GM23338 (cell line): Measurements from ENCODE around the gene SLC36A2. TPM values are rescaled to one million over a fixed set of nuclear protein-coding genes. Genes with fewer than 3 reads are reported as not detected.

Experiments
- ATAC-seq: fragments of 200-7000 bp; cut with Tn5 transposase; 3 replicates; pipeline ENCODE4 v1.9.1; 2020
- DNase-seq: peaks from one replicate; pipeline ENCODE4 v3.0.0-alpha.2; 2015; ENCODE audit warnings: low spot score
- H2AFZ ChIP-seq: fragments of 200-600 bp; sonication (generic); 2 replicates; pipeline ENCODE4 v1.8.0; 2016; ENCODE audit warnings: antibody characterized with exemption, mild to moderate bottlenecking, moderate library complexity
- H3F3A ChIP-seq: fragments of 200-600 bp; sonication (generic); replicated peaks from 2 replicates; pipeline ENCODE4 v1.8.0; 2017; ENCODE audit warnings: antibody characterized with exemption, mixed run types, low read depth
- H3K27ac ChIP-seq: fragments of 200-600 bp; sonication (generic); 2 replicates; pipeline ENCODE4 v1.6.1; 2016; ENCODE audit warnings: low read depth
- H3K27me3 ChIP-seq: fragments of 200-600 bp; sonication (generic); 2 replicates; pipeline ENCODE4 v1.8.0; 2016; ENCODE audit warnings: mild to moderate bottlenecking, mixed run types, moderate library complexity; ENCODE audit not compliant: insufficient read depth
- H3K36me3 ChIP-seq: fragments of 200-600 bp; sonication (generic); 2 replicates; pipeline ENCODE4 v1.8.0; 2016; ENCODE audit warnings: mild to moderate bottlenecking; ENCODE audit not compliant: insufficient read depth
- H3K4me1 ChIP-seq: fragments of 200-600 bp; sonication (generic); 2 replicates; pipeline ENCODE4 v1.8.0; 2016; ENCODE audit warnings: mild to moderate bottlenecking, moderate library complexity; ENCODE audit not compliant: insufficient read depth
- H3K4me2 ChIP-seq: fragments of 200-600 bp; sonication (generic); 2 replicates; pipeline ENCODE4 v1.7.1; 2017; ENCODE audit warnings: mixed run types
- H3K4me3 ChIP-seq: fragments of 200-600 bp; sonication (generic); 2 replicates; pipeline ENCODE4 v1.6.1; 2016; ENCODE audit warnings: mixed run types
- H3K79me2 ChIP-seq: fragments of 200-600 bp; sonication (generic); replicated peaks from 2 replicates; pipeline ENCODE4 v1.8.0; 2017; ENCODE audit warnings: mild to moderate bottlenecking; ENCODE audit not compliant: insufficient read depth
- H3K9me2 ChIP-seq: fragments of 200-600 bp; sonication (generic); 2 replicates; pipeline ENCODE4 v1.8.0; 2017; ENCODE audit not compliant: insufficient read depth
- H4K20me1 ChIP-seq: fragments of 200-600 bp; sonication (generic); replicated peaks from 2 replicates; pipeline ENCODE4 v1.8.0; 2017; ENCODE audit warnings: mild to moderate bottlenecking; ENCODE audit not compliant: insufficient read depth
- H3K27ac Mint-ChIP-seq: 2 replicates; pipeline ENCODE4 v1.8.0; 2020; ENCODE audit warnings: inconsistent platforms, mild to moderate bottlenecking, moderate library complexity, mixed read lengths
- H3K27me3 Mint-ChIP-seq: 3 replicates; pipeline ENCODE4 v1.8.0; 2022; ENCODE audit warnings: low read depth, mild to moderate bottlenecking, moderate library complexity, mixed read lengths, inconsistent platforms; ENCODE audit not compliant: insufficient read depth, poor library complexity
- H3K36me3 Mint-ChIP-seq: 3 replicates; pipeline ENCODE4 v1.8.0; 2021; ENCODE audit warnings: low read depth, mild to moderate bottlenecking, inconsistent platforms, moderate library complexity, mixed read lengths
- H3K4me1 Mint-ChIP-seq: 3 replicates; pipeline ENCODE4 v1.8.0; 2020; ENCODE audit warnings: mild to moderate bottlenecking, inconsistent platforms, mixed read lengths
- H3K4me3 Mint-ChIP-seq: 3 replicates; pipeline ENCODE4 v1.8.0; 2021; ENCODE audit warnings: moderate library complexity, mild to moderate bottlenecking, inconsistent platforms, mixed read lengths
- H3K9me3 Mint-ChIP-seq: 3 replicates; pipeline ENCODE4 v1.8.0; 2020; ENCODE audit warnings: moderate library complexity, mild to moderate bottlenecking, inconsistent platforms, mixed read lengths
- CREB1 ChIP-seq: fragments of 250-450 bp; sonication (Bioruptor Pico); IDR thresholded peaks from 2 replicates; pipeline ENCODE4 v1.5.0; 2020; ENCODE audit warnings: low read depth, mild to moderate bottlenecking, moderate library complexity
- CTCF ChIP-seq, 2 experiments: fragments of 200-600 bp in 1 of 2; sonication (generic) in 1 of 2; conservative IDR thresholded peaks; 2 replicates each; pipeline versions ENCODE4 v1.5.1 to v1.6.1; 2016 to 2017; ENCODE audit warnings: antibody characterized with exemption in 2 of 2, low read depth in 2 of 2, mild to moderate bottlenecking in 2 of 2, moderate library complexity in 1 of 2
- ETS1 ChIP-seq: IDR thresholded peaks from 2 replicates; pipeline ENCODE4 v1.6.1; 2016; ENCODE audit warnings: antibody characterized with exemption
- EZH2 ChIP-seq: fragments of 200-600 bp; sonication (generic); IDR thresholded peaks from one replicate; pipeline ENCODE4 v1.8.0; 2017; ENCODE audit warnings: antibody characterized with exemption, mild to moderate bottlenecking, low read depth; ENCODE audit not compliant: unreplicated experiment
- EZH2phosphoT487 ChIP-seq: fragments of 200-600 bp; sonication (generic); IDR thresholded peaks from one replicate; pipeline ENCODE4 v1.8.1; 2018; ENCODE audit warnings: antibody characterized with exemption; ENCODE audit not compliant: unreplicated experiment
- JUNB ChIP-seq: IDR thresholded peaks from one replicate; pipeline ENCODE4 v1.6.1; 2016; ENCODE audit warnings: antibody characterized with exemption; ENCODE audit not compliant: unreplicated experiment
- NANOG ChIP-seq: IDR thresholded peaks from 2 replicates; pipeline ENCODE4 v1.6.1; 2016; ENCODE audit warnings: antibody characterized with exemption, borderline replicate concordance
- POLR2AphosphoS5 ChIP-seq: IDR thresholded peaks from 2 replicates; pipeline ENCODE4 v1.6.1; 2016; ENCODE audit warnings: antibody characterized with exemption, low read depth
- REST ChIP-seq: IDR thresholded peaks from one replicate; pipeline ENCODE4 v1.6.1; 2018; ENCODE audit warnings: antibody characterized with exemption; ENCODE audit not compliant: unreplicated experiment
- STAT1 ChIP-seq: IDR thresholded peaks from one replicate; pipeline ENCODE4 v1.6.1; 2016; ENCODE audit warnings: antibody characterized with exemption; ENCODE audit not compliant: unreplicated experiment
- ZNF114 ChIP-seq: fragments of 250-450 bp; sonication (Bioruptor Pico); IDR thresholded peaks from 2 replicates; pipeline ENCODE4 v1.5.0; 2020; ENCODE audit warnings: mild to moderate bottlenecking, moderate library complexity
- ZNF331 ChIP-seq: fragments of 250-450 bp; sonication (Bioruptor Pico); IDR thresholded peaks from 2 replicates; pipeline ENCODE4 v1.5.0; 2020; ENCODE audit warnings: low read depth, mild to moderate bottlenecking, moderate library complexity
- ZNF462 ChIP-seq: fragments of 250-450 bp; sonication (Bioruptor Pico); IDR thresholded peaks from 2 replicates; pipeline ENCODE4 v1.5.0; 2020; ENCODE audit warnings: mild to moderate bottlenecking, moderate library complexity
- polyA plus RNA-seq: library from polyadenylated mRNA; unstranded; fragments of >200 nt; fragmentation: Nextera tagmentation; extraction: Ambion mirVana; gene quantifications from 2 replicates; pipeline ENCODE4 v1.2.1, GENCODE V29; 2016
- total RNA-seq: library from RNA; depleted of rRNA; stranded (reverse); fragments of >200 nt; shearing (Covaris generic); gene quantifications from 2 replicates; pipeline ENCODE4 v1.2.3, GENCODE V29; 2014

SLC36A2 gene
- total and polyA plus RNA-seq, 2 experiments from 2014 or later, result 0.08 TPM; not detected in 1

GRCh38 chr5:151267491-151268260 lies 79.7 kb downstream of the SLC36A2 start:
- DNase-seq (no peak), ATAC-seq (no peak)
- Histone ChIP-seq H3K79me2 (no peaks in the 10 kb centered on the region), H3K4me3 (no peak overlapping the region), H2AFZ (no peak overlapping the region), H3K27me3 (no peaks in the 10 kb centered on the region), H3K9me2 (no peaks in the 10 kb centered on the region), H3K4me2 (no peak overlapping the region), H3K4me1 (no peaks in the 10 kb centered on the region), H3K27ac (no peak overlapping the region), H4K20me1 (no peaks in the 10 kb centered on the region; the same call in 1 of the 2 replicates), H3F3A (no peaks in the 10 kb centered on the region), H3K36me3 (peaks cover 5% of the 10 kb centered on the region; the same call in 1 of the 2 replicates)
- peaks cover 5% of the 10 kb centered on the region for H3K27me3 Mint-ChIP-seq
- H3K9me3 Mint-ChIP-seq, result no peaks in the 10 kb centered on the region
- no peak overlapping the region for H3K27ac Mint-ChIP-seq
- H3K4me3 Mint-ChIP-seq, result no peak overlapping the region
- H3K36me3 Mint-ChIP-seq, result peaks cover 12% of the 10 kb centered on the region
- H3K4me1 Mint-ChIP-seq, result peaks cover 3% of the 10 kb centered on the region; the same call in 1 of the 3 replicates
- TF ChIP-seq ZNF331 (CRISPR knock-in tag), result no peak
- no peak for TF ChIP-seq ETS1
- TF ChIP-seq JUNB, result no peak
- no peak for TF ChIP-seq CTCF (conservative IDR thresholded peaks at IDR 0.05; ENCODE audit: low read depth in 2 of 2)
- TF ChIP-seq ZNF462 (CRISPR knock-in tag), result no peak
- TF ChIP-seq STAT1, result no peak
- TF ChIP-seq REST, result no peak
- TF ChIP-seq EZH2, result no peak
- TF ChIP-seq CREB1, result no peak
- TF ChIP-seq POLR2AphosphoS5, result no peak
- TF ChIP-seq ZNF114 (CRISPR knock-in tag), result no peak
- no peak for TF ChIP-seq NANOG
- TF ChIP-seq EZH2phosphoT487, result no peak
